PC-3 (cell line): ENCODE results near the gene DOK5.

Experiments
- EZH2 ChIP-seq: fragments of 300-600 bp; sonication (generic); IDR thresholded peaks from one replicate; pipeline ENCODE4 v1.6.1; 2017; ENCODE audit warnings: antibody characterized with exemption, mild to moderate bottlenecking, low read length; ENCODE audit not compliant: unreplicated experiment
- TF ChIP-seq, protein P1 (sequence below): fragments of 300-600 bp; sonication (generic); conservative IDR thresholded peaks from 2 replicates; pipeline ENCODE4 v1.5.1; 2017; ENCODE audit warnings: antibody characterized with exemption, low read depth, mild to moderate bottlenecking, low read length

DNA sequence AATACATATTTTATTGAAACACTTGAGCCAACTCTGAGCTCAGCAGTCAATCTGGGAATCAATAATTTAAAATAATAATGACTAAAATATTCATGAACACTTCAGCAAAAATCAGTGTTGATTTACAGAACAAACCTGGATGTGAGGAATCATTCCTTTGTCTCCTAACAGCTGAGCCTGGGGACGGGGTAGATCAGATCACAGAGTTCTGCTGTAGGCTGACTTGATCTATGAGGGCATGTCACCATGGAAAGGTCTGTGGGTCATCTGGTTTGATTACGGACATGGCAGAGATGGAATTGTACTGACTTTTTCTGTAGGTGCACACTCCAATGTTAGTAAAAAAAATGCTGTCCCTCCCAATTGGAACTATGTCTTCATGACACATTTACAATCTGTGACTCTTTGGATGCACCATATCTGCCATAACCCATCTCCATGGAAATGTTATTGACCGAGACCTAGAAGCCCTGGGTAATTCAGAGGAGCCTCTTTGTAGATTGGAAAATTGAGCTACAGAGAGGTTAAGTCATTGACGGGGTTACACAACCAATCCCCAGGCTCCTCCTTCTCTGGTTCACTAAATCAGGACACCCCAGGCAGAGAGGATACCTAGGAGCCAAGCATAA is 114.1 kb downstream of the DOK5 start:
- TF ChIP-seq, protein P1, sequence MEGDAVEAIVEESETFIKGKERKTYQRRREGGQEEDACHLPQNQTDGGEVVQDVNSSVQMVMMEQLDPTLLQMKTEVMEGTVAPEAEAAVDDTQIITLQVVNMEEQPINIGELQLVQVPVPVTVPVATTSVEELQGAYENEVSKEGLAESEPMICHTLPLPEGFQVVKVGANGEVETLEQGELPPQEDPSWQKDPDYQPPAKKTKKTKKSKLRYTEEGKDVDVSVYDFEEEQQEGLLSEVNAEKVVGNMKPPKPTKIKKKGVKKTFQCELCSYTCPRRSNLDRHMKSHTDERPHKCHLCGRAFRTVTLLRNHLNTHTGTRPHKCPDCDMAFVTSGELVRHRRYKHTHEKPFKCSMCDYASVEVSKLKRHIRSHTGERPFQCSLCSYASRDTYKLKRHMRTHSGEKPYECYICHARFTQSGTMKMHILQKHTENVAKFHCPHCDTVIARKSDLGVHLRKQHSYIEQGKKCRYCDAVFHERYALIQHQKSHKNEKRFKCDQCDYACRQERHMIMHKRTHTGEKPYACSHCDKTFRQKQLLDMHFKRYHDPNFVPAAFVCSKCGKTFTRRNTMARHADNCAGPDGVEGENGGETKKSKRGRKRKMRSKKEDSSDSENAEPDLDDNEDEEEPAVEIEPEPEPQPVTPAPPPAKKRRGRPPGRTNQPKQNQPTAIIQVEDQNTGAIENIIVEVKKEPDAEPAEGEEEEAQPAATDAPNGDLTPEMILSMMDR = no peak
- no peak for TF ChIP-seq EZH2
